ENCODE results near the gene IER5. TPM values are rescaled to one million over a fixed set of nuclear protein-coding genes. Genes with fewer than 3 reads are reported as not detected.
A peak's percentile ranks its signal among the peaks of the same experiment; 100 is the strongest.

IER5 gene
- total and polyA plus RNA-seq, 2 of the 13 experiments (the other 11 are each of a cell fraction or from before 2014, with no cell fraction given) = 2.5 to 3.5 TPM

- TF ChIP-seq NPAS2 (CRISPR knock-in tag; IDR thresholded peaks at IDR 0.05; ENCODE audit: borderline replicate concordance) (no peak), POGZ (CRISPR knock-in tag; IDR thresholded peaks at IDR 0.05) (no peak), RFXAP (CRISPR knock-in tag; IDR thresholded peaks at IDR 0.05; ENCODE audit: borderline replicate concordance) (no peak), ZNF878 (CRISPR knock-in tag; IDR thresholded peaks at IDR 0.05) (no peak), RXRA (CRISPR knock-in tag; IDR thresholded peaks at IDR 0.05) (peak; percentile 2; the same call in 1 of the 2 replicates)
- TF ChIP-seq, protein P1, sequence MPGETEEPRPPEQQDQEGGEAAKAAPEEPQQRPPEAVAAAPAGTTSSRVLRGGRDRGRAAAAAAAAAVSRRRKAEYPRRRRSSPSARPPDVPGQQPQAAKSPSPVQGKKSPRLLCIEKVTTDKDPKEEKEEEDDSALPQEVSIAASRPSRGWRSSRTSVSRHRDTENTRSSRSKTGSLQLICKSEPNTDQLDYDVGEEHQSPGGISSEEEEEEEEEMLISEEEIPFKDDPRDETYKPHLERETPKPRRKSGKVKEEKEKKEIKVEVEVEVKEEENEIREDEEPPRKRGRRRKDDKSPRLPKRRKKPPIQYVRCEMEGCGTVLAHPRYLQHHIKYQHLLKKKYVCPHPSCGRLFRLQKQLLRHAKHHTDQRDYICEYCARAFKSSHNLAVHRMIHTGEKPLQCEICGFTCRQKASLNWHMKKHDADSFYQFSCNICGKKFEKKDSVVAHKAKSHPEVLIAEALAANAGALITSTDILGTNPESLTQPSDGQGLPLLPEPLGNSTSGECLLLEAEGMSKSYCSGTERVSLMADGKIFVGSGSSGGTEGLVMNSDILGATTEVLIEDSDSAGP (CRISPR knock-in tag; IDR thresholded peaks at IDR 0.05; ENCODE audit: borderline replicate concordance) = peak; percentile 92
- TF ChIP-seq, protein P2, sequence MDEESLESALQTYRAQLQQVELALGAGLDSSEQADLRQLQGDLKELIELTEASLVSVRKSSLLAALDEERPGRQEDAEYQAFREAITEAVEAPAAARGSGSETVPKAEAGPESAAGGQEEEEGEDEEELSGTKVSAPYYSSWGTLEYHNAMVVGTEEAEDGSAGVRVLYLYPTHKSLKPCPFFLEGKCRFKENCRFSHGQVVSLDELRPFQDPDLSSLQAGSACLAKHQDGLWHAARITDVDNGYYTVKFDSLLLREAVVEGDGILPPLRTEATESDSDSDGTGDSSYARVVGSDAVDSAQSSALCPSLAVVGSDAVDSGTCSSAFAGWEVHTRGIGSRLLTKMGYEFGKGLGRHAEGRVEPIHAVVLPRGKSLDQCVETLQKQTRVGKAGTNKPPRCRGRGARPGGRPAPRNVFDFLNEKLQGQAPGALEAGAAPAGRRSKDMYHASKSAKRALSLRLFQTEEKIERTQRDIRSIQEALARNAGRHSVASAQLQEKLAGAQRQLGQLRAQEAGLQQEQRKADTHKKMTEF (CRISPR knock-in tag; IDR thresholded peaks at IDR 0.05) = 0 out of 2 replicates have a peak, but pooled peaks have one; percentile 25
Measured at GRCh38 chr1:181105134-181106021, 16.9 kb downstream of the IER5 start (continued).

DNA sequence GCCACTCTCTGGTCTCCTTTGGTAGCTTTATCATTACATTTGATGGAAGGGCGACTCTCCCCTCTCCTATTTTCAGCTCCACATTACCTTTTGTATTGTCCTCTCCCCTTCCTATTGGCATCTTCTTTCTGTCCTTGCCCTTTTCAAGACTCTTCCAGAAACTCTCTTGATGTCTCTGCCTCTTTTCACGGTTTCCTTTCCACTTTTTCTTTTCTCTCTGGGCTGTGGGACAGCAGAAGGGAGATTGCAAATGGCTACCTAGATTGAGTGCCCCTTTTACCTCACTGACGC lies 17.5 kb downstream of the IER5 start:
- no peak overlapping the region for H2AFZ ChIP-seq (ENCODE audit: low read length)
- in situ Hi-C loops (cut with HindIII; ENCODE audit: extremely low pct_ligation_motif_present, low pct_unique_long_range_greater_than_20kb) (no loop called here), intact Hi-C loops (cut with micrococcal nuclease; ENCODE audit: unreplicated experiment) (no loop called here)
- 83% methylated on average over 3 of the region's 3 CpGs for WGBS (ENCODE audit: low lambda C conversion rate)
- H3K9ac ChIP-seq (ENCODE audit: insufficient read depth, low read depth, low read length) = no peak overlapping the region
- POLR2A ChIA-PET = interaction anchor here (2.3 to 2.7 kb wide), 3 partner anchors 13 to 29 kb away, joined by 6 to 18 read pairs (median 7); no protein-coding TSS in a partner anchor
- H4K20me1 ChIP-seq (ENCODE audit: insufficient read depth, low read length) = no peaks in the 10 kb centered on the region
- H3K4me3 ChIP-seq (replicated peaks in 1 of 3; ENCODE audit: insufficient read depth in 1 of 3, low read depth in 2 of 3, low read length in 3 of 3) = peak overlapping the region in 1 of 3 experiments; percentile 51; a peak in 2 of 6 replicates
- BruUV-seq (replicated peaks) = no TSS peak
- DNase-seq (ENCODE audit: low spot score) (no peak), FAIRE-seq (no peak), ATAC-seq (no peak)
- no peaks in the 10 kb centered on the region for H3K9me3 ChIP-seq (ENCODE audit: low read length)
- no peaks in the 10 kb centered on the region for H3K36me3 ChIP-seq (replicated peaks in 1 of 2; ENCODE audit: control insufficient read depth in 1 of 2, insufficient read depth in 2 of 2, low read length in 2 of 2)
- peaks cover 0 to 13% of the 10 kb centered on the region in 2 experiments; a peak in 2 of 5 replicates for H3K27me3 ChIP-seq (ENCODE audit: control insufficient read depth in 1 of 2, insufficient read depth in 2 of 2, low read length in 2 of 2)
- H3K27ac ChIP-seq (ENCODE audit: extremely low read length, insufficient read depth, low read length) = no peak overlapping the region
- CTCF ChIA-PET (ENCODE audit: low intra/inter-chr PET ratio, low total read pairs) = no interaction called here
- H3K4me2 ChIP-seq (ENCODE audit: low read depth, low read length) = peak overlapping the region; percentile 67
- no peaks in the 10 kb centered on the region for H3K79me2 ChIP-seq (ENCODE audit: insufficient read depth, low read length)
- H3K4me1 ChIP-seq (ENCODE audit: insufficient read depth, low read length) = peaks cover 93% of the 10 kb centered on the region
- TF ChIP-seq, protein P3, sequence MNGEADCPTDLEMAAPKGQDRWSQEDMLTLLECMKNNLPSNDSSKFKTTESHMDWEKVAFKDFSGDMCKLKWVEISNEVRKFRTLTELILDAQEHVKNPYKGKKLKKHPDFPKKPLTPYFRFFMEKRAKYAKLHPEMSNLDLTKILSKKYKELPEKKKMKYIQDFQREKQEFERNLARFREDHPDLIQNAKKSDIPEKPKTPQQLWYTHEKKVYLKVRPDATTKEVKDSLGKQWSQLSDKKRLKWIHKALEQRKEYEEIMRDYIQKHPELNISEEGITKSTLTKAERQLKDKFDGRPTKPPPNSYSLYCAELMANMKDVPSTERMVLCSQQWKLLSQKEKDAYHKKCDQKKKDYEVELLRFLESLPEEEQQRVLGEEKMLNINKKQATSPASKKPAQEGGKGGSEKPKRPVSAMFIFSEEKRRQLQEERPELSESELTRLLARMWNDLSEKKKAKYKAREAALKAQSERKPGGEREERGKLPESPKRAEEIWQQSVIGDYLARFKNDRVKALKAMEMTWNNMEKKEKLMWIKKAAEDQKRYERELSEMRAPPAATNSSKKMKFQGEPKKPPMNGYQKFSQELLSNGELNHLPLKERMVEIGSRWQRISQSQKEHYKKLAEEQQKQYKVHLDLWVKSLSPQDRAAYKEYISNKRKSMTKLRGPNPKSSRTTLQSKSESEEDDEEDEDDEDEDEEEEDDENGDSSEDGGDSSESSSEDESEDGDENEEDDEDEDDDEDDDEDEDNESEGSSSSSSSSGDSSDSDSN (CRISPR knock-in tag; IDR thresholded peaks at IDR 0.05) = no peak
- TF ChIP-seq GATA4 (IDR thresholded peaks at IDR 0.05; ENCODE audit: borderline replicate concordance, low read depth) (no peak), ZSCAN25 (CRISPR knock-in tag; IDR thresholded peaks at IDR 0.05) (no peak), GATAD1 (CRISPR knock-in tag; IDR thresholded peaks at IDR 0.05) (no peak), ZNF569 (CRISPR knock-in tag; IDR thresholded peaks at IDR 0.05; ENCODE audit: borderline replicate concordance) (no peak), ZNF775 (CRISPR knock-in tag; IDR thresholded peaks at IDR 0.05; ENCODE audit: borderline replicate concordance) (no peak)
- TF ChIP-seq, protein P4, sequence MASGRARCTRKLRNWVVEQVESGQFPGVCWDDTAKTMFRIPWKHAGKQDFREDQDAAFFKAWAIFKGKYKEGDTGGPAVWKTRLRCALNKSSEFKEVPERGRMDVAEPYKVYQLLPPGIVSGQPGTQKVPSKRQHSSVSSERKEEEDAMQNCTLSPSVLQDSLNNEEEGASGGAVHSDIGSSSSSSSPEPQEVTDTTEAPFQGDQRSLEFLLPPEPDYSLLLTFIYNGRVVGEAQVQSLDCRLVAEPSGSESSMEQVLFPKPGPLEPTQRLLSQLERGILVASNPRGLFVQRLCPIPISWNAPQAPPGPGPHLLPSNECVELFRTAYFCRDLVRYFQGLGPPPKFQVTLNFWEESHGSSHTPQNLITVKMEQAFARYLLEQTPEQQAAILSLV (CRISPR knock-in tag; IDR thresholded peaks at IDR 0.05; ENCODE audit: borderline replicate concordance) = no peak
